Neural cell (in vitro differentiated cells): ENCODE data around the gene PFKL. TPM values are rescaled to one million over a fixed set of nuclear protein-coding genes. Genes with fewer than 3 reads are reported as not detected.

ENCODE experiments used
- H2AFZ ChIP-seq: fragments of 200-600, 300-800 bp; sonication (generic), shearing (Covaris generic); 2 replicates; pipeline ENCODE4 v1.6.0; 2014; ENCODE audit warnings: low read depth, mild to moderate bottlenecking, antibody characterized with exemption, low read length, moderate library complexity
- H3F3A ChIP-seq: fragments of 200-600 bp; shearing (Covaris generic); 2 replicates; pipeline ENCODE4 v1.6.1; 2016; ENCODE audit warnings: mild to moderate bottlenecking, moderate library complexity, mixed read lengths, antibody characterized with exemption, low read length; ENCODE audit not compliant: insufficient read depth, poor library complexity, severe bottlenecking
- H3K27ac ChIP-seq: fragments of 200-600, 300-800 bp; sonication (generic), shearing (Covaris generic); 2 replicates; pipeline ENCODE4 v1.5.1; 2014; ENCODE audit warnings: mild to moderate bottlenecking, low read length, moderate library complexity
- H3K27me3 ChIP-seq: fragments of 300-800, 200-600 bp; sonication (generic), shearing (Covaris generic); 2 replicates; pipeline ENCODE4 v1.6.0; 2014; ENCODE audit warnings: mild to moderate bottlenecking, low read depth, low read length, moderate library complexity; ENCODE audit not compliant: insufficient read depth
- H3K36me3 ChIP-seq: fragments of 300-800, 200-600 bp; sonication (generic), shearing (Covaris generic); 2 replicates; pipeline ENCODE4 v1.5.1; 2014; ENCODE audit warnings: mild to moderate bottlenecking, antibody characterized with exemption, low read length, moderate library complexity; ENCODE audit not compliant: insufficient read depth
- H3K4me2 ChIP-seq: fragments of 300-800, 200-600 bp; sonication (generic), shearing (Covaris generic); 2 replicates; pipeline ENCODE4 v1.6.0; 2014; ENCODE audit warnings: mild to moderate bottlenecking, low read length
- H3K4me3 ChIP-seq: fragments of 300-800, 200-600 bp; sonication (generic), shearing (Covaris generic); 2 replicates; pipeline ENCODE4 v1.5.1; 2014; ENCODE audit warnings: mild to moderate bottlenecking, low read length, moderate library complexity
- H3K79me2 ChIP-seq: fragments of 200-600 bp; shearing (Covaris generic); replicated peaks from 2 replicates; pipeline ENCODE4 v1.6.0; 2014; ENCODE audit warnings: mild to moderate bottlenecking, low read length, moderate library complexity; ENCODE audit not compliant: insufficient read depth
- H3K9ac ChIP-seq: fragments of 300-800, 200-600 bp; sonication (generic), shearing (Covaris generic); 2 replicates; pipeline ENCODE4 v1.6.1; 2016; ENCODE audit warnings: mild to moderate bottlenecking, low read length, mixed read lengths
- H3K9me2 ChIP-seq: fragments of 200-600 bp; shearing (Covaris generic); 2 replicates; pipeline ENCODE4 v1.6.1; 2016; ENCODE audit warnings: mild to moderate bottlenecking, low read length, mixed read lengths; ENCODE audit not compliant: insufficient read depth
- H3K9me3 ChIP-seq: fragments of 200-600, 300-800 bp; sonication (generic), shearing (Covaris generic); 2 replicates; pipeline ENCODE4 v1.6.1; 2016; ENCODE audit warnings: mild to moderate bottlenecking, mixed run types, low read length, moderate library complexity, mixed read lengths
- H4K20me1 ChIP-seq: fragments of 200-600 bp; shearing (Covaris generic); 2 replicates; pipeline ENCODE4 v1.6.1; 2016; ENCODE audit warnings: mild to moderate bottlenecking, mixed run types; ENCODE audit not compliant: insufficient read depth
- CTCF ChIP-seq: fragments of 450-650 bp; IDR thresholded peaks from 2 replicates; pipeline ENCODE4 v1.5.1; 2014; ENCODE audit warnings: antibody characterized with exemption, mild to moderate bottlenecking, moderate library complexity; ENCODE audit not compliant: poor library complexity, severe bottlenecking
- EP300 ChIP-seq: fragments of 450-650 bp; conservative IDR thresholded peaks from 2 replicates; pipeline ENCODE4 v1.6.1; 2014; ENCODE audit warnings: antibody characterized with exemption, mild to moderate bottlenecking, moderate library complexity; ENCODE audit not compliant: poor library complexity, severe bottlenecking
- EZH2 ChIP-seq: fragments of 200-600, 300-800 bp; shearing (Covaris generic), sonication (generic); IDR thresholded peaks from 2 replicates; pipeline ENCODE4 v1.6.1; 2014; ENCODE audit warnings: antibody characterized with exemption, low read length, borderline replicate concordance, mild to moderate bottlenecking; ENCODE audit not compliant: insufficient read depth, poor library complexity, severe bottlenecking
- MXI1 ChIP-seq: fragments of 450-650 bp; conservative IDR thresholded peaks from 2 replicates; pipeline ENCODE4 v1.6.1; 2014; ENCODE audit warnings: antibody characterized with exemption, mild to moderate bottlenecking; ENCODE audit not compliant: poor library complexity, severe bottlenecking
- POLR2AphosphoS5 ChIP-seq: IDR thresholded peaks from 2 replicates; pipeline ENCODE4 v1.6.1; 2012
- RAD21 ChIP-seq: fragments of 450-650 bp; conservative IDR thresholded peaks from 2 replicates; pipeline ENCODE4 v1.6.1; 2014; ENCODE audit warnings: antibody characterized with exemption, mild to moderate bottlenecking, moderate library complexity
- REST ChIP-seq: IDR thresholded peaks from 2 replicates; pipeline ENCODE4 v1.6.1; 2012; ENCODE audit warnings: borderline replicate concordance
- SMC3 ChIP-seq: fragments of 450-650 bp; conservative IDR thresholded peaks from 2 replicates; pipeline ENCODE4 v1.6.1; 2014; ENCODE audit warnings: antibody characterized with exemption, mild to moderate bottlenecking, moderate library complexity; ENCODE audit not compliant: poor library complexity
- TAF1 ChIP-seq: IDR thresholded peaks from 2 replicates; pipeline ENCODE4 v1.6.1; 2012; ENCODE audit warnings: low read depth
- polyA plus RNA-seq: library from polyadenylated mRNA; depleted of rRNA; stranded (reverse); fragments of >200 nt; gene quantifications from 2 replicates; pipeline ENCODE4 v1.2.3, GENCODE V29; 2014

The PFKL gene
- polyA plus RNA-seq, 1 donor from 2014 or later = 79.6 TPM

GRCh38 chr21:44291936-44292811 lies 7.7 kb upstream of the PFKL start:
- H3K79me2 ChIP-seq = no peaks in the 10 kb centered on the region
- no peak overlapping the region for H3K9ac ChIP-seq
- H2AFZ ChIP-seq = no peak overlapping the region
- H3K27me3 ChIP-seq = no peaks in the 10 kb centered on the region
- H3K9me2 ChIP-seq = no peaks in the 10 kb centered on the region
- no peaks in the 10 kb centered on the region for H3K36me3 ChIP-seq
- no peak overlapping the region for H3K4me2 ChIP-seq
- no peak overlapping the region for H3K4me3 ChIP-seq
- no peak for TF ChIP-seq RAD21
- TF ChIP-seq EP300 = no peak
- TF ChIP-seq EZH2 = no peak
- TF ChIP-seq TAF1 = no peak
- TF ChIP-seq POLR2AphosphoS5 = no peak
- TF ChIP-seq REST = no peak
- TF ChIP-seq CTCF = no peak
- TF ChIP-seq MXI1 = no peak
- no peak for TF ChIP-seq SMC3
- no peaks in the 10 kb centered on the region for H3F3A ChIP-seq
- H3K27ac ChIP-seq = no peak overlapping the region
- no peaks in the 10 kb centered on the region for H4K20me1 ChIP-seq
- H3K9me3 ChIP-seq = no peaks in the 10 kb centered on the region

GRCh38 chr21:44292812-44293195 lies 7.0 kb upstream of the PFKL start:
- H2AFZ ChIP-seq = no peak overlapping the region
- H3K9me3 ChIP-seq = no peaks in the 10 kb centered on the region
- no peaks in the 10 kb centered on the region for H3K36me3 ChIP-seq
- no peak overlapping the region for H3K9ac ChIP-seq
- H3K27me3 ChIP-seq = no peaks in the 10 kb centered on the region
- H3K9me2 ChIP-seq = no peaks in the 10 kb centered on the region
- no peaks in the 10 kb centered on the region for H3F3A ChIP-seq
- no peak for TF ChIP-seq EP300
- TF ChIP-seq POLR2AphosphoS5 = no peak
- TF ChIP-seq EZH2 = no peak
- TF ChIP-seq CTCF = no peak
- no peak for TF ChIP-seq REST
- TF ChIP-seq MXI1 = no peak
- TF ChIP-seq TAF1 = no peak
- no peak for TF ChIP-seq SMC3
- TF ChIP-seq RAD21 = no peak
- H3K27ac ChIP-seq = no peak overlapping the region
- no peaks in the 10 kb centered on the region for H4K20me1 ChIP-seq
- H3K79me2 ChIP-seq = no peaks in the 10 kb centered on the region
- no peak overlapping the region for H3K4me2 ChIP-seq
- no peak overlapping the region for H3K4me3 ChIP-seq
